RWPE2 (cell line): Measurements from ENCODE around the gene UNC45A.
"Not testable (repeated sequence)": the region's sequence is repeated elsewhere in the genome, so short reads cannot be mapped to it uniquely, and the experiment has no call there.

ENCODE experiments used
- ATAC-seq: fragments of 200-7000 bp; cut with Tn5 transposase; 3 replicates; pipeline ENCODE4 v1.9.1; 2021; ENCODE audit warnings: low read depth
- DNase-seq: peaks from one replicate; pipeline ENCODE4 v3.0.0-alpha.2; 2020; ENCODE audit warnings: low spot score
- H3K27ac ChIP-seq: fragments of 450-650 bp; 2 replicates; pipeline ENCODE4 v1.5.1; 2017; ENCODE audit warnings: mild to moderate bottlenecking; ENCODE audit not compliant: poor library complexity, severe bottlenecking
- H3K27me3 ChIP-seq: fragments of 250-450 bp; sonication (Bioruptor Pico); 2 replicates; pipeline ENCODE4 v1.5.1; 2021; ENCODE audit warnings: mild to moderate bottlenecking, moderate library complexity; ENCODE audit not compliant: insufficient read depth, poor library complexity, severe bottlenecking
- H3K36me3 ChIP-seq: fragments of 250-450 bp; sonication (Bioruptor Pico); 2 replicates; pipeline ENCODE4 v1.5.1; 2020; ENCODE audit warnings: low read depth, mild to moderate bottlenecking, moderate library complexity
- H3K4me1 ChIP-seq: fragments of 250-450 bp; sonication (Bioruptor Pico); 2 replicates; pipeline ENCODE4 v1.5.1; 2021; ENCODE audit warnings: mild to moderate bottlenecking, moderate library complexity; ENCODE audit not compliant: insufficient read depth, poor library complexity, severe bottlenecking
- H3K4me3 ChIP-seq: fragments of 250-450 bp; sonication (Bioruptor Pico); 2 replicates; pipeline ENCODE4 v1.5.1; 2021; ENCODE audit warnings: mild to moderate bottlenecking, moderate library complexity; ENCODE audit not compliant: severe bottlenecking
- H3K9me3 ChIP-seq: fragments of 250-450 bp; sonication (Bioruptor Pico); 2 replicates; pipeline ENCODE4 v1.5.1; 2021; ENCODE audit warnings: mild to moderate bottlenecking, moderate library complexity; ENCODE audit not compliant: severe bottlenecking
- TF ChIP-seq, protein P1 (sequence below): fragments of 450-650 bp; IDR thresholded peaks from one replicate; pipeline ENCODE4 v1.5.1; 2017; ENCODE audit warnings: mild to moderate bottlenecking, moderate library complexity; ENCODE audit not compliant: poor library complexity, severe bottlenecking

The UNC45A gene

DNA sequence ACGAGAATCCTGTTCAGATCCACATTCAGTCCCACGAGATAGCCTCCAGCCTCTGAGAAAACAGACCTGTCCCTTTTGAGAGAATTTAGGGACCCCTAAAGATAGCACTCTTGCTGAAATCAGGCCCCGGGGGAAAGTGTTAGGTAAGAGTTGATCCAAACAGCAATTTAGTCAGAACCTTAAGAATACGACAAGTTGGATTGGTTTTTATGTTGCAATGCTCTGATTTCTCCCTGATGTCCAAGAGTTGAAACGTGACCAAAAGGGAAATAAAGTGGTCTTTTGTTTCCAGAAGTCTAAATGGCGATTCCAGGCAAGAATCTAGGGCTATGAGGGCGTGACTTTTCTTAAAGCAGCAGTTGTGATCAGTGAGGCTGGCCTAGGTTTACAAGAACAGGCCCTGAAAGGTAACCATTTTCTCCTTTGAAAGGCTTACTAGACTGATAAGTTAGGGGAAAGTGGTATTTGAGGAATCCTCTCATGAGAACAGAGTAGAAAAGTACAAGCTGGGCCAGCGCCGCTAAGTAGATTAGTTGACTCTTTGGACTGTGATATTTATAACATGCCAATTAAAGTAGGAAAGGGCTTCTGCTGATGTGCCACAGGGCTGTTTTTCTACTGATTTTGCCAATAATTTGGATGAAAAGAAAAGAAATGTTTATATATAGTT, 27.1 kb upstream of the UNC45A start:
- no peak for ATAC-seq
- H3K36me3 ChIP-seq = peaks cover 27% of the 10 kb centered on the region
- no peak for DNase-seq

DNA sequence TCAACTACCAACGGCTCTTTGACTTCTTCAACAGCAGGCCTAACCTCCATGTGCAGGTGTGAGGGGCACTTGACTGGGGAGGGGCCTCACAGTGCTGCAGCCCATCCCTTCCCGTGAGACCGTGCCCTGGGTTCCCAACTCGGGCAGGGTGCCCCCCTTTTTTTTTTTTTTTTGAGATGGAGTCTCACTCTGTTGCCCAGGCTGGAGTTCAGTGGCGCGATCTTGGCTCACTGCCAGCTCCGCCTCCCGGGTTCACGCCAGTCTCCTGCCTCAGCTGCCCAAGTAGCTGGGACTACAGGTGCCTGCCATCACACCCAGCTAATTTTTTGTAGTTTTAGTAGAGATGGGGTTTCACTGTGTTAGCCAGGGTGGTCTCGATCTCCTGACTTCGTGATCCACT, 25.6 kb upstream of the UNC45A start:
- H3K4me1 ChIP-seq, ATAC-seq, H3K27me3 ChIP-seq, H3K27ac ChIP-seq, H3K4me3 ChIP-seq, H3K9me3 ChIP-seq, DNase-seq: not testable (repeated sequence)
- H3K36me3 ChIP-seq = peaks cover 30% of the 10 kb centered on the region

More for the DNA sequence above, 27.1 kb upstream of the UNC45A start:
- TF ChIP-seq, protein P1, sequence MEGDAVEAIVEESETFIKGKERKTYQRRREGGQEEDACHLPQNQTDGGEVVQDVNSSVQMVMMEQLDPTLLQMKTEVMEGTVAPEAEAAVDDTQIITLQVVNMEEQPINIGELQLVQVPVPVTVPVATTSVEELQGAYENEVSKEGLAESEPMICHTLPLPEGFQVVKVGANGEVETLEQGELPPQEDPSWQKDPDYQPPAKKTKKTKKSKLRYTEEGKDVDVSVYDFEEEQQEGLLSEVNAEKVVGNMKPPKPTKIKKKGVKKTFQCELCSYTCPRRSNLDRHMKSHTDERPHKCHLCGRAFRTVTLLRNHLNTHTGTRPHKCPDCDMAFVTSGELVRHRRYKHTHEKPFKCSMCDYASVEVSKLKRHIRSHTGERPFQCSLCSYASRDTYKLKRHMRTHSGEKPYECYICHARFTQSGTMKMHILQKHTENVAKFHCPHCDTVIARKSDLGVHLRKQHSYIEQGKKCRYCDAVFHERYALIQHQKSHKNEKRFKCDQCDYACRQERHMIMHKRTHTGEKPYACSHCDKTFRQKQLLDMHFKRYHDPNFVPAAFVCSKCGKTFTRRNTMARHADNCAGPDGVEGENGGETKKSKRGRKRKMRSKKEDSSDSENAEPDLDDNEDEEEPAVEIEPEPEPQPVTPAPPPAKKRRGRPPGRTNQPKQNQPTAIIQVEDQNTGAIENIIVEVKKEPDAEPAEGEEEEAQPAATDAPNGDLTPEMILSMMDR = no peak
- no peak overlapping the region for H3K27ac ChIP-seq
- no peaks in the 10 kb centered on the region for H3K4me1 ChIP-seq
- no peaks in the 10 kb centered on the region for H3K9me3 ChIP-seq
- no peaks in the 10 kb centered on the region for H3K27me3 ChIP-seq
- H3K4me3 ChIP-seq = no peak overlapping the region

DNA sequence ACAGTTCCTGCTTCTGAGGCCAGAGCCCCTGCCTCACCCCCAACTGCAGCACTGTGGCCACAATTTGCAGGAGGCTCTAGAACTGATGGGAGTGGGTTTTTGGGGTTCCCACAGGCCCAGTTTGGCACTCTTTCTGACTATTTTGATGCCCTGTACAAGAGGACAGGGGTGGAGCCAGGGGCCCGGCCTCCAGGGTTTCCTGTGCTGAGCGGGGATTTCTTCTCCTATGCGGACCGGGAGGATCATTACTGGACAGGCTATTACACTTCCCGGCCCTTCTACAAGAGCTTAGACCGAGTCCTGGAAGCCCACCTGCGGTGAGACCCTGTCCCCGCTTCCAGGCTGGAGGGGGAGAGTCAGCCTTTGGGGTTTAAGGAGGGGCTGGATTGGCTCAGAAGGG, 25.1 kb upstream of the UNC45A start:
- TF ChIP-seq, protein P1 = no peak
- no peak for ATAC-seq
- H3K27me3 ChIP-seq = no peaks in the 10 kb centered on the region
- H3K4me3 ChIP-seq = no peak overlapping the region
- no peak for DNase-seq
- H3K36me3 ChIP-seq = peaks cover 30% of the 10 kb centered on the region
- no peaks in the 10 kb centered on the region for H3K9me3 ChIP-seq
- no peaks in the 10 kb centered on the region for H3K4me1 ChIP-seq
- no peak overlapping the region for H3K27ac ChIP-seq

DNA sequence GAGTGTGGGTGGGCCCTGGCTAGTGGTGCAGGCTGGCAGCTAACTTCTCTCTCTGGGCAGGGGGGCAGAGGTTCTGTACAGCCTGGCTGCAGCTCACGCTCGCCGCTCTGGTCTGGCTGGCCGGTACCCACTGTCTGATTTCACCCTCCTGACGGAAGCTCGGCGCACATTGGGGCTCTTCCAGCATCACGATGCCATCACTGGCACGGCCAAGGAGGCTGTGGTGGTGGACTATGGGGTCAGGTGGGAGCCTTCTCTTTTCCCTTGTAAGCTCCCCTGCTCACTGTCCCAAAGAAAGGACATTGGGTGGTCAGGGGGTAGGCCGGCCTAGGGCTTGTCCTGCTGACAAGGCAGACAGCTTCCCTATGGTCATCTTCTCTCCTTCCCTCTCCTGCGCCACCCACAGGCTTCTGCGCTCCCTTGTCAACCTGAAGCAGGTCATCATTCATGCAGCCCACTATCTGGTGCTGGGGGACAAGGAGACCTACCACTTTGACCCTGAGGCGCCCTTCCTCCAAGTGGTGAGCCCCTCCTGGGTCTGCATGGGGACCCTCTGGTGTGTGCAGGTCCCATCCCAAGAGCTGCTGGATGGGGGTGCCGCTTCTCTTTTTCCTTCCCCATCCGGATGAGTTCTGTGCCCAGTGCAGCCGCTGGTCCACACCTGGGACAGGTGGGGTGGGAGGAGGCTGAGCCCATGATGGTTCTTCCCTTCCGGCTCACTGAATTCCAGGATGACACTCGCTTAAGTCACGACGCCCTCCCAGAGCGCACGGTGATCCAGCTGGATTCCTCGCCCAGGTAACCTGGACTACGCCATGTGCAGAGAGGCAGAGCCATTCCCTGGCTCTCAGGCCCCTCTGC, 24.4 kb upstream of the UNC45A start:
- H3K9me3 ChIP-seq = no peaks in the 10 kb centered on the region
- H3K4me3 ChIP-seq = no peak overlapping the region
- no peaks in the 10 kb centered on the region for H3K27me3 ChIP-seq
- no peaks in the 10 kb centered on the region for H3K4me1 ChIP-seq
- no peak overlapping the region for H3K27ac ChIP-seq
- H3K36me3 ChIP-seq = peaks cover 23% of the 10 kb centered on the region
- DNase-seq = no peak
- TF ChIP-seq, protein P1 = no peak
- ATAC-seq = no peak

DNA sequence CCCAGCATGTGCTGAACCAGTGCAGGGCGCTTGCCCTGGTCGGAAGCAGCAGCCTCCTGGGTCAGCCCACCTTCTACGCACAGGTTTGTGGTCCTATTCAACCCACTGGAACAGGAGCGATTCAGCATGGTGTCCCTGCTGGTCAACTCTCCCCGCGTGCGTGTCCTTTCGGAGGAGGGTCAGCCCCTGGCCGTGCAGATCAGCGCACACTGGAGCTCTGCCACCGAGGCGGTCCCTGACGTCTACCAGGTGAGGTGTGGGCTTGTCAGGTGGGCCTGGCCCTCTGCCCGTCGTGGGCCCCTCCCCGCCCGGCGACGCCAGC, 23.8 kb upstream of the UNC45A start:
- TF ChIP-seq, protein P1 = no peak
- H3K27me3 ChIP-seq = no peaks in the 10 kb centered on the region
- no peak for ATAC-seq
- no peaks in the 10 kb centered on the region for H3K9me3 ChIP-seq
- H3K36me3 ChIP-seq = peaks cover 20% of the 10 kb centered on the region
- H3K27ac ChIP-seq = no peak overlapping the region
- H3K4me3 ChIP-seq = no peak overlapping the region
- peak; percentile 75 for DNase-seq
- H3K4me1 ChIP-seq = no peaks in the 10 kb centered on the region
